A549 (cell line): Measurements from ENCODE around the gene TMEM198.

Source experiments
- CHD2 ChIP-seq: fragments of 150-350 bp; IDR thresholded peaks from 2 replicates; pipeline ENCODE4 v1.6.1; 2014; ENCODE audit warnings: low read length; ENCODE audit not compliant: partially characterized antibody
- EHMT2 ChIP-seq: fragments of 200-600 bp; sonication (generic); IDR thresholded peaks from 2 replicates; pipeline ENCODE4 v1.6.1; 2016; ENCODE audit warnings: antibody characterized with exemption, low read depth, mild to moderate bottlenecking, moderate library complexity
- EP300 ChIP-seq, 2 experiments: fragments of >200 bp; sonication (Bioruptor Twin); formaldehyde crosslinking; IDR thresholded peaks; 2 replicates in 1 of 2; 3 replicates in 1 of 2; pipeline ENCODE4 v1.6.1; 2016 to 2017
- FOSL2 ChIP-seq, 2 experiments: fragments of 450-650 bp in 1 of 2; fragments of >200 bp in 1 of 2; sonication (Bioruptor Twin) in 1 of 2; formaldehyde crosslinking; IDR thresholded peaks; 2 replicates each; pipeline versions ENCODE4 v1.5.0 to v1.6.1; 2016 to 2020; ENCODE audit warnings: mild to moderate bottlenecking in 1 of 2, moderate library complexity in 1 of 2
- KDM1A ChIP-seq: fragments of 200-600 bp; sonication (generic); IDR thresholded peaks from 2 replicates; pipeline ENCODE4 v1.6.1; 2016; ENCODE audit warnings: low read depth, mild to moderate bottlenecking
- KDM5A ChIP-seq: fragments of 200-600 bp; sonication (generic); IDR thresholded peaks from 2 replicates; pipeline ENCODE4 v1.6.1; 2016; ENCODE audit warnings: antibody characterized with exemption, mild to moderate bottlenecking
- MAFK ChIP-seq: fragments of 450-650 bp; IDR thresholded peaks from 2 replicates; pipeline ENCODE4 v1.6.1; 2014; ENCODE audit not compliant: partially characterized antibody
- POLR2A ChIP-seq: IDR thresholded peaks from 2 replicates; pipeline ENCODE4 v1.6.1; 2012; ENCODE audit warnings: mild to moderate bottlenecking, low read length
- SMC3 ChIP-seq: fragments of >200 bp; sonication (Bioruptor Twin); formaldehyde crosslinking; IDR thresholded peaks from 3 replicates; pipeline ENCODE4 v1.6.1; 2018; ENCODE audit warnings: inconsistent platforms
- TF ChIP-seq, protein P1 (sequence below): fragments of >200 bp; sonication (Bioruptor Twin); formaldehyde crosslinking; IDR thresholded peaks from 3 replicates; pipeline ENCODE4 v1.5.1; 2016
- TF ChIP-seq, protein P2 (sequence below): fragments of 200-600 bp; sonication (generic); IDR thresholded peaks from 2 replicates; pipeline ENCODE4 v1.6.1; 2016; ENCODE audit warnings: antibody characterized with exemption, mild to moderate bottlenecking, moderate library complexity

DNA sequence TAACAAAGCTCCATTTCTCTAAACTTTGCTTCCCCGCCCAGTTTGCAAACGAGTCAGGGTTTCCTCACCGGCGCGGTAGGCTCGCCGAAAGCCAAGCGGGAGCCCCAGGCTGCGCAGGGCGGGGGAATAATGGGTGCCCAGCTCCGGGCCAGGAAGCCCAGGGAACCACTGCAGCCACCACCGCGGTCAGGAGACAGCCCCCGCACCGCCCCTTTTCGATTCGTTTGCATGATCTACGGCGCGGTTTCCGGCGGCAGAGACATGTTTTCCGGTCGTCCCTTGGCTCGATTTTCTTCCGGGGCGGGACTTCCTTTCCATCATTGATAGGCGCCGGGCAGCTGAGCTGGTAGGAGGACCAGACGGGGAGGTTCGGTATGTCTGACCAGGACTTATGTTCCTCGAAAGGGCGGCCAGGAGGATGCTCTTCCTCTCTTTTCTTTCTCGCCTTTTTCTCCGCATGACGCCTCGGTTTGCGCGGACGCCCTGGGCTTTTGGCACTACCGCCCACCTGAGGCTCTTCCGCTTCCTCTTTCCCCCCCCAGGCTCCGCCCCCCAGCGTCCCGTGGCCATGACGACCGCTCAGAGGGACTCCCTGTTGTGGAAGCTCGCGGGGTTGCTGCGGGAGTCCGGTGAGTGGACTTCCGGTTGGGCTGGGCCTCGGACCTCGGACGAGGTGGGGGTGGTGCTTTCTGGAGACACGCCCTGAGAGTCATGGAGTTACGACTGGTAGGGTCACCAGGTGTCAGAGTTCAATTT, 53.9 kb downstream of the TMEM198 start, which contains the start of gene STK11IP:
- TF ChIP-seq KDM1A, result no peak
- peak; percentile 93 for TF ChIP-seq POLR2A
- TF ChIP-seq, protein P1, sequence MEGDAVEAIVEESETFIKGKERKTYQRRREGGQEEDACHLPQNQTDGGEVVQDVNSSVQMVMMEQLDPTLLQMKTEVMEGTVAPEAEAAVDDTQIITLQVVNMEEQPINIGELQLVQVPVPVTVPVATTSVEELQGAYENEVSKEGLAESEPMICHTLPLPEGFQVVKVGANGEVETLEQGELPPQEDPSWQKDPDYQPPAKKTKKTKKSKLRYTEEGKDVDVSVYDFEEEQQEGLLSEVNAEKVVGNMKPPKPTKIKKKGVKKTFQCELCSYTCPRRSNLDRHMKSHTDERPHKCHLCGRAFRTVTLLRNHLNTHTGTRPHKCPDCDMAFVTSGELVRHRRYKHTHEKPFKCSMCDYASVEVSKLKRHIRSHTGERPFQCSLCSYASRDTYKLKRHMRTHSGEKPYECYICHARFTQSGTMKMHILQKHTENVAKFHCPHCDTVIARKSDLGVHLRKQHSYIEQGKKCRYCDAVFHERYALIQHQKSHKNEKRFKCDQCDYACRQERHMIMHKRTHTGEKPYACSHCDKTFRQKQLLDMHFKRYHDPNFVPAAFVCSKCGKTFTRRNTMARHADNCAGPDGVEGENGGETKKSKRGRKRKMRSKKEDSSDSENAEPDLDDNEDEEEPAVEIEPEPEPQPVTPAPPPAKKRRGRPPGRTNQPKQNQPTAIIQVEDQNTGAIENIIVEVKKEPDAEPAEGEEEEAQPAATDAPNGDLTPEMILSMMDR, result no peak
- TF ChIP-seq EHMT2, result no peak
- no peak for TF ChIP-seq SMC3
- TF ChIP-seq, protein P2, sequence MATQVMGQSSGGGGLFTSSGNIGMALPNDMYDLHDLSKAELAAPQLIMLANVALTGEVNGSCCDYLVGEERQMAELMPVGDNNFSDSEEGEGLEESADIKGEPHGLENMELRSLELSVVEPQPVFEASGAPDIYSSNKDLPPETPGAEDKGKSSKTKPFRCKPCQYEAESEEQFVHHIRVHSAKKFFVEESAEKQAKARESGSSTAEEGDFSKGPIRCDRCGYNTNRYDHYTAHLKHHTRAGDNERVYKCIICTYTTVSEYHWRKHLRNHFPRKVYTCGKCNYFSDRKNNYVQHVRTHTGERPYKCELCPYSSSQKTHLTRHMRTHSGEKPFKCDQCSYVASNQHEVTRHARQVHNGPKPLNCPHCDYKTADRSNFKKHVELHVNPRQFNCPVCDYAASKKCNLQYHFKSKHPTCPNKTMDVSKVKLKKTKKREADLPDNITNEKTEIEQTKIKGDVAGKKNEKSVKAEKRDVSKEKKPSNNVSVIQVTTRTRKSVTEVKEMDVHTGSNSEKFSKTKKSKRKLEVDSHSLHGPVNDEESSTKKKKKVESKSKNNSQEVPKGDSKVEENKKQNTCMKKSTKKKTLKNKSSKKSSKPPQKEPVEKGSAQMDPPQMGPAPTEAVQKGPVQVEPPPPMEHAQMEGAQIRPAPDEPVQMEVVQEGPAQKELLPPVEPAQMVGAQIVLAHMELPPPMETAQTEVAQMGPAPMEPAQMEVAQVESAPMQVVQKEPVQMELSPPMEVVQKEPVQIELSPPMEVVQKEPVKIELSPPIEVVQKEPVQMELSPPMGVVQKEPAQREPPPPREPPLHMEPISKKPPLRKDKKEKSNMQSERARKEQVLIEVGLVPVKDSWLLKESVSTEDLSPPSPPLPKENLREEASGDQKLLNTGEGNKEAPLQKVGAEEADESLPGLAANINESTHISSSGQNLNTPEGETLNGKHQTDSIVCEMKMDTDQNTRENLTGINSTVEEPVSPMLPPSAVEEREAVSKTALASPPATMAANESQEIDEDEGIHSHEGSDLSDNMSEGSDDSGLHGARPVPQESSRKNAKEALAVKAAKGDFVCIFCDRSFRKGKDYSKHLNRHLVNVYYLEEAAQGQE, result peak; percentile 69
- no peak for TF ChIP-seq EP300 (IDR thresholded peaks at IDR 0.05)
- no peak for TF ChIP-seq KDM5A
- no peak for TF ChIP-seq MAFK
- no peak for TF ChIP-seq CHD2
- no peak for TF ChIP-seq FOSL2 (IDR thresholded peaks at IDR 0.05)
- peak; percentile 32; the same call in 1 of the 2 replicates for TF ChIP-seq FOSL2 (CRISPR knock-in tag; IDR thresholded peaks at IDR 0.05)
